Stimulated activated CD8-positive, alpha-beta memory T cell treated with anti-CD3 and anti-CD28 coated beads, Interleukin-12 subunit alpha, Interleukin-12 subunit beta, amount 100 ng/mL, for 24 hours (primary cell): ENCODE measurements around the gene ADORA2A.
"Not testable (repeated sequence)": the region's sequence is repeated elsewhere in the genome, so short reads cannot be mapped to it uniquely, and the experiment has no call there.

Experiments
- DNase-seq: peaks from one replicate; pipeline ENCODE4 v3.0.0-alpha.2; 2020; ENCODE audit errors: extremely low read depth

Gene ADORA2A

GRCh38 chr22:24485608-24486007 lies 58.2 kb downstream of the ADORA2A start:
- no peak for DNase-seq

GRCh38 chr22:24486501-24486921 lies 59.1 kb downstream of the ADORA2A start:
- no peak for DNase-seq

- no peak for DNase-seq
Observed at GRCh38 chr22:24489011-24489410, 61.6 kb downstream of the ADORA2A start.

GRCh38 chr22:24489434-24489833 lies 62.0 kb downstream of the ADORA2A start:
- DNase-seq, result not testable (repeated sequence)
